Measurements from ENCODE around the gene C2orf76.

C2orf76 gene

DNA sequence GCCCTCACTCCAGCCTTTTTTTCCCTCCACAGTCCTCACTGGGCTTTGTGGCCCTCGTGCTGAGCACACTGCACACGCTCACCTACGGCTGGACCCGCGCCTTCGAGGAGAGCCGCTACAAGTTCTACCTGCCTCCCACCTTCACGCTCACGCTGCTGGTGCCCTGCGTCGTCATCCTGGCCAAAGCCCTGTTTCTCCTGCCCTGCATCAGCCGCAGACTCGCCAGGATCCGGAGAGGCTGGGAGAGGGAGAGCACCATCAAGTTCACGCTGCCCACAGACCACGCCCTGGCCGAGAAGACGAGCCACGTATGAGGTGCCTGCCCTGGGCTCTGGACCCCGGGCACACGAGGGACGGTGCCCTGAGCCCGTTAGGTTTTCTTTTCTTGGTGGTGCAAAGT lies 103.6 kb downstream of the C2orf76 start:
- Histone ChIP-seq H3K4me3 (ENCODE audit: low read depth, low read length) (no peak overlapping the region), H3K36me3 (ENCODE audit: control insufficient read depth, insufficient read depth, low read length) (no peaks in the 10 kb centered on the region), H3K27me3 (ENCODE audit: control insufficient read depth, insufficient read depth, low read length) (no peaks in the 10 kb centered on the region), H3K4me1 (ENCODE audit: control insufficient read depth, insufficient read depth, low read length) (peaks cover 21% of the 10 kb centered on the region), H3K9me3 (ENCODE audit: control insufficient read depth, insufficient read depth, low read length) (no peaks in the 10 kb centered on the region), H3K9ac (ENCODE audit: low read depth, low read length) (no peak overlapping the region), H3K27ac (ENCODE audit: low read depth, low read length) (no peak overlapping the region)

DNA sequence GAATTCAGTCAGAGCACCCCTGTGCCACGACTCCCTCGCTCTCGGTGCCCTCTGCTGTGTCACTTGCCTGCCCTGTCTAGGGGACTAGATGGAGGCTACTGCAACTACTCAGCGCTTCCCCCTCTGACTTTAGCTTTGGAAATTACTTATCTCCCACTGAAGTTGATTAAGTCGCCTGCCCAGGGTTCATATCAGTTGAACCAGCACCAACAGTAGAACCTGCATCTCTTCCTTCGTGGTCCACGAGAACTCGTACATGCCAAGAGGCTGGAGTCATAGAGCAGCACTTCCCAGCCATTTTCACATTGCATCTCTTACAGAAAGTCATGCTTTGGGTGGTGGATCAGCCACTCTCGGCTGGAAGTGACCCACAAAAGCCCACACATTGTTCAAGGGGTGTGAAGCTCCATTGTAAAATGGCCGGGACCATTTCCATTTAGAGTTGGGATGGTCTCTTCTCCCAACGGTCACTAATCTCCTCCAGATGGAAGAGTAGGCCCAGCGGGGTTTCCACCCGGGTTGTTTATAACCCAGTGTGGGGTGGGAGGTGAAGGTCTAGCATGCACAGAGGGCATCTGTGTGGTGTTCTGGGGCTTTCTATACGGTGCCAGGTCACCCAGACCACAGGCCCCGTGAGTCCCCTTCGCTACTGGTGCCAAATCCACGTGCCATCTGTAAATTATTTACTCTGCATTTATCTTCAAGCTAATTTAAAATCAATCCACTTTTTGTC lies 105.0 kb downstream of the C2orf76 start:
- H3K9ac ChIP-seq (ENCODE audit: low read depth, low read length) = no peak overlapping the region
- H3K27ac ChIP-seq (ENCODE audit: low read depth, low read length) = no peak overlapping the region
- H3K9me3 ChIP-seq (ENCODE audit: control insufficient read depth, insufficient read depth, low read length) = no peaks in the 10 kb centered on the region
- no peaks in the 10 kb centered on the region for H3K36me3 ChIP-seq (ENCODE audit: control insufficient read depth, insufficient read depth, low read length)
- H3K27me3 ChIP-seq (ENCODE audit: control insufficient read depth, insufficient read depth, low read length) = no peaks in the 10 kb centered on the region
- H3K4me1 ChIP-seq (ENCODE audit: control insufficient read depth, insufficient read depth, low read length) = peaks cover 28% of the 10 kb centered on the region
- H3K4me3 ChIP-seq (ENCODE audit: low read depth, low read length) = no peak overlapping the region

DNA sequence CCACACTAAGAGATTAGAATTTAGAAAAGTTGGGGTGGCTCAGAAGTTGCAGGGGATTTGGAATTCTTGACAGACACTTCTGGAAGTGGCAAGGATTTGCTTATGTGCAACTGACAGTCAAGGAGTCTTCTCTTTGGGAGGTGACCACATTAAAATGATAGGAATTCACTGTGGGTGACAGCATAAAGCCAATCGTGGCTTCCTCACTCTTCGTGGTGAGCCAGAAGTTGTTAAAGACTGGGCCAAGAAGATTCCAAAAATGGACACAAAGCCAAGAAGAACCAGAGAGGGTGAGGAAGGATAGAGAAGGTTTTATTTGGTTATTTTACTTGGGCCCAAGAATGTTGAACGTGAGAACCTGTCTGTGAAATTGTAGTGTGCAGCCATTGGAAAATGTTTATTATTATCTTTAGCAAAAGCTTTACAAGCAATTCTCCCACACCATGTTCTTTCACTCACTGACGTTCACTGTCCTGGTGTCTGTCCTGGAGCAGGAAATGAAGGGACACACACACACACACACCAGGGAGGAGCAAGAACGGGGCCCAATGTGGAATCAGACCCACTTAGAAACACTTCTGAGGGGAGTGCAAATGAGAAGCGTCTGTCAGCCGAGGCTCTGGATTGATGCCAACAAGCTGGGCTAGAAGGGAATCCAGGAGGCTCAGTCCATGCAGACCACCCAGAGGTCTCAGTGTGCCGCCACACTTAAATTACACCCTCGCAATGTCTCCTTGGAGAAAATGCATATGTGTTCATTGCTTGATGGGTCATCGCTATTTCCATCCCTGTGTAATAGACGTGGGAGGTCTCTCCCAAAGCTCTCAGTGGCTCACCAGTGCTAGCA lies 105.8 kb downstream of the C2orf76 start:
- Histone ChIP-seq H3K27me3 (ENCODE audit: control insufficient read depth, insufficient read depth, low read length) (no peaks in the 10 kb centered on the region), H3K4me3 (ENCODE audit: low read depth, low read length) (no peak overlapping the region), H3K9ac (ENCODE audit: low read depth, low read length) (no peak overlapping the region), H3K36me3 (ENCODE audit: control insufficient read depth, insufficient read depth, low read length) (no peaks in the 10 kb centered on the region), H3K9me3 (ENCODE audit: control insufficient read depth, insufficient read depth, low read length) (no peaks in the 10 kb centered on the region), H3K27ac (ENCODE audit: low read depth, low read length) (no peak overlapping the region), H3K4me1 (ENCODE audit: control insufficient read depth, insufficient read depth, low read length) (peaks cover 36% of the 10 kb centered on the region)

DNA sequence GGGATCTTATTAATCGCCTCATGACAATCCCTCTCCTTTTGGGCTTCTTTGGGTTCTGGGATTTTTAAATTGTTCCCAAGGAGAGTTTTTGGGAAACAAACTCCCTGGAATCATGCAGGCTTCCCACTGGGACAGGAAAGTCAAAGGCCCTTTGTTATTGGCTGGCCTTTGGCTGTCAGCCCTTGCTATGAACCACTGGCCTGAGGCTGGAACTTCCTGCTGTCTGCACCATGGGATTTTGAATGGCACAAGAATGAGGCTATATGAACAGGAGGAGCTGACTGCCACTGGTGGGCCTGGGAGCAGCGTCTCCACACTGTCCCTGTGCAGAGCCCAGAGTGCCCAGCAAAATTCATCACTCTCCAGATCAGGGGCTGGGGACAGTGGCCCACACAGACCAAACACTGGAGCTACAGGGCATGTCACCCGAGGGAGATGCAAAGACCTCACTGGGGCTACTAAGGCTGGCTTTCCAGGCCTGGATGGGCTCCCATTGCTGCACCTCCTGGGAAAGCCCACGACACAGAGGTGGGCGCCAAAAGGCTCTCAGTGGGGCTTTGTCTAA lies 107.3 kb downstream of the C2orf76 start:
- Histone ChIP-seq H3K4me1 (ENCODE audit: control insufficient read depth, insufficient read depth, low read length) (peaks cover 51% of the 10 kb centered on the region), H3K27ac (ENCODE audit: low read depth, low read length) (peak overlapping the region; percentile 80), H3K4me3 (ENCODE audit: low read depth, low read length) (no peak overlapping the region), H3K27me3 (ENCODE audit: control insufficient read depth, insufficient read depth, low read length) (no peaks in the 10 kb centered on the region), H3K9ac (ENCODE audit: low read depth, low read length) (no peak overlapping the region), H3K9me3 (ENCODE audit: control insufficient read depth, insufficient read depth, low read length) (no peaks in the 10 kb centered on the region), H3K36me3 (ENCODE audit: control insufficient read depth, insufficient read depth, low read length) (no peaks in the 10 kb centered on the region)

DNA sequence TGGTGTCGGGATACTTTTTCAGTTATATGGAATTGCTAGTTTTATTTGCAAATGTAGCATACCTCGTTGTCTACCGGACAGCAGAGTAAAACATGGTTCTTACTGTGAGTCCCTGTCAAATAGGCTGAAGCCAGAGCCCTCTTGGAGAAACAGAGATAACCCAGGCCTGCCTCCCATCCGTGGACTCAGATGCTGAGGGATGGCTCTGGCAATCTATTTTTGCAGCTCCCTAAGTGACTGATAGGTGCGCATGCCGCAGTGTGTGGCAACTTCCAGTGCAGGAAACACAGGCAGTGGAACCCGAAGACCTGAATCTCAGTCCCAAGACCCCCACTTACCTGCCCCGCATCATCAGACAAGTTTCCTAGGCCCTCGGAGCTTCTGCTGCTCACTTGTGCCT lies 109.4 kb downstream of the C2orf76 start:
- Histone ChIP-seq H3K27me3 (ENCODE audit: control insufficient read depth, insufficient read depth, low read length) (no peaks in the 10 kb centered on the region), H3K27ac (ENCODE audit: low read depth, low read length) (peak overlapping the region; percentile 89), H3K9me3 (ENCODE audit: control insufficient read depth, insufficient read depth, low read length) (no peaks in the 10 kb centered on the region), H3K4me1 (ENCODE audit: control insufficient read depth, insufficient read depth, low read length) (peaks cover 51% of the 10 kb centered on the region), H3K4me3 (ENCODE audit: low read depth, low read length) (no peak overlapping the region), H3K36me3 (ENCODE audit: control insufficient read depth, insufficient read depth, low read length) (0 out of 2 replicates have a peak, but pooled peaks cover 7% of the 10 kb centered on the region), H3K9ac (ENCODE audit: low read depth, low read length) (no peak overlapping the region)

DNA sequence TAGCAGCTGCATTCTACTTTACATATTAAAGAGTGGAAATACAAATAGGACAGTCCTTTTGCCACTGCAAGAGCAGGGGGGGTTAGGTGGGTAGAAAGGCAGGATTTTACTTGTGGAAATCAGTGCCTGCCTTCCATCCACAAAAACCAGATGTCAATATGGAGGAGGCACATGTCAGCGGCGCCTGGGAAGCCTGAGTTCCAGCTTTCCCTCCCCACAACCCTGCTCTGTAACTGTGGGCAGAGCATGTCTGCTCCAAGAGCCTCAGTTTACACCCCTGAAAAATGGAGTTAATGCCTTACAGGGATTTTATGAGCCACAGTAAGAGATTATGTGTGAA lies 110.1 kb downstream of the C2orf76 start:
- H3K9me3 ChIP-seq (ENCODE audit: control insufficient read depth, insufficient read depth, low read length) = no peaks in the 10 kb centered on the region
- H3K27ac ChIP-seq (ENCODE audit: low read depth, low read length) = peak overlapping the region; percentile 89
- H3K4me1 ChIP-seq (ENCODE audit: control insufficient read depth, insufficient read depth, low read length) = peaks cover 51% of the 10 kb centered on the region
- no peak overlapping the region for H3K4me3 ChIP-seq (ENCODE audit: low read depth, low read length)
- H3K9ac ChIP-seq (ENCODE audit: low read depth, low read length) = no peak overlapping the region
- H3K36me3 ChIP-seq (ENCODE audit: control insufficient read depth, insufficient read depth, low read length) = 0 out of 2 replicates have a peak, but pooled peaks cover 9% of the 10 kb centered on the region
- no peaks in the 10 kb centered on the region for H3K27me3 ChIP-seq (ENCODE audit: control insufficient read depth, insufficient read depth, low read length)

DNA sequence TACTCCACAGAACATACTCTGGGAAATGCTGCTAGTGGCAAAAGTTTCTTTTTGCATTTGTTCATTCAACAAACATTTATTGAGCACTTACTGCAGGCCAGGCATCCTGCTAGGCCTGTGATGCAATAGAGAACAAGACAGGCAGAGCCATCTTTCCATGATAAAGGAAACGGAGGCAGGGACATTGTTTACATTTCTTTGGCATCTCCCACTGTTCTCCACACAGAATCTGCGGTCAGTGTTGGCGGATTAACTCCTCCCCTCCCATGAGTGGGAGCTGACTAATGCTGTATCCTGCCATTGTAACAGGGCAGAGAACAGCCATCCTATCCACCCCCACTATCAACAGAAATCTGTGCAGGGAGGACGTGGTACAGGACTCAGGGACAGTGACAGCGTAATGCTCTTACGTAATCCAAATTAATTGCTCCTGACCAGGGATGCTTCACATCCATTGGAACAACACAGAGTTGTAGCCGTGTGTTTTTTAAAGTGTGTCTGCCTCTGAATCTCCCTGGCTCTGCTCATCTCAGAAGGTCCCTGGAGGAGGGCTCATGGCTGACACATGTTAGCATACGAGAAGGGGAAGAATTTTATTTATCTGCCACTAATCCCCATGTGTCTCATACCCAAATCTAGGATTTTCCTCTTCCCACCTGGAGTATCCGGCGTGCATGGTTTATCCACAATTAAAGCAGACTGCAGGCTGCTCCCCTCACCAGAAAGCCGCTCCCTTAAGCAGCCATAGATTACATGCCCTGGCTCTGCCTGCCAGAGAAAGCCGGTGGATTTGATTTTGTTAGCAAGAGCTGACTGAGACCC lies 110.7 kb downstream of the C2orf76 start:
- peak overlapping the region; percentile 1; the same call in 1 of the 2 replicates for H3K4me3 ChIP-seq (ENCODE audit: low read depth, low read length)
- H3K9me3 ChIP-seq (ENCODE audit: control insufficient read depth, insufficient read depth, low read length) = no peaks in the 10 kb centered on the region
- H3K9ac ChIP-seq (ENCODE audit: low read depth, low read length) = no peak overlapping the region
- no peaks in the 10 kb centered on the region for H3K27me3 ChIP-seq (ENCODE audit: control insufficient read depth, insufficient read depth, low read length)
- H3K27ac ChIP-seq (ENCODE audit: low read depth, low read length) = peak overlapping the region; percentile 89
- H3K4me1 ChIP-seq (ENCODE audit: control insufficient read depth, insufficient read depth, low read length) = peaks cover 51% of the 10 kb centered on the region
- 0 out of 2 replicates have a peak, but pooled peaks cover 12% of the 10 kb centered on the region for H3K36me3 ChIP-seq (ENCODE audit: control insufficient read depth, insufficient read depth, low read length)

DNA sequence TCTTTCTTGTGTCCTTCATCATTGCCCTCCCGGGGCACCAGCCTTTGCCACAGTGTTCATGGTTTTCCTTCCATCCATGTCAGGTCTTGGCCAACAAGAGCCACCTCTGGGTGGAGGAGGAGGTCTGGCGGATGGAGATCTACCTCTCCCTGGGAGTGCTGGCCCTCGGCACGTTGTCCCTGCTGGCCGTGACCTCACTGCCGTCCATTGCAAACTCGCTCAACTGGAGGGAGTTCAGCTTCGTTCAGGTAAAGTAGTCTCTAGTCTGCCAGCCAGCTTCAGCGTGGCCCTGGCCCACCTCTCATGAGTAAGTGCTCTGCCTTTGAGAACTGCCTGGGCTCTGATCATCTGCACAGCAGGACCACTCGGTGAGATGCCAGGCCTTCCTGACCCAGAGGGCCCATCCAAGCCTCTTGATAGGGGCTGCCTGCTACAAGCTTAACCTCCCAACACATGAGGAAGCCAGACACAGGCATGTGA lies 112.0 kb downstream of the C2orf76 start:
- Histone ChIP-seq H3K27me3 (ENCODE audit: control insufficient read depth, insufficient read depth, low read length) (no peaks in the 10 kb centered on the region), H3K4me1 (ENCODE audit: control insufficient read depth, insufficient read depth, low read length) (peaks cover 47% of the 10 kb centered on the region), H3K9ac (ENCODE audit: low read depth, low read length) (no peak overlapping the region), H3K9me3 (ENCODE audit: control insufficient read depth, insufficient read depth, low read length) (no peaks in the 10 kb centered on the region), H3K36me3 (ENCODE audit: control insufficient read depth, insufficient read depth, low read length) (peaks cover 15% of the 10 kb centered on the region; the same call in 1 of the 2 replicates), H3K4me3 (ENCODE audit: low read depth, low read length) (no peak overlapping the region), H3K27ac (ENCODE audit: low read depth, low read length) (peak overlapping the region; percentile 89)

DNA sequence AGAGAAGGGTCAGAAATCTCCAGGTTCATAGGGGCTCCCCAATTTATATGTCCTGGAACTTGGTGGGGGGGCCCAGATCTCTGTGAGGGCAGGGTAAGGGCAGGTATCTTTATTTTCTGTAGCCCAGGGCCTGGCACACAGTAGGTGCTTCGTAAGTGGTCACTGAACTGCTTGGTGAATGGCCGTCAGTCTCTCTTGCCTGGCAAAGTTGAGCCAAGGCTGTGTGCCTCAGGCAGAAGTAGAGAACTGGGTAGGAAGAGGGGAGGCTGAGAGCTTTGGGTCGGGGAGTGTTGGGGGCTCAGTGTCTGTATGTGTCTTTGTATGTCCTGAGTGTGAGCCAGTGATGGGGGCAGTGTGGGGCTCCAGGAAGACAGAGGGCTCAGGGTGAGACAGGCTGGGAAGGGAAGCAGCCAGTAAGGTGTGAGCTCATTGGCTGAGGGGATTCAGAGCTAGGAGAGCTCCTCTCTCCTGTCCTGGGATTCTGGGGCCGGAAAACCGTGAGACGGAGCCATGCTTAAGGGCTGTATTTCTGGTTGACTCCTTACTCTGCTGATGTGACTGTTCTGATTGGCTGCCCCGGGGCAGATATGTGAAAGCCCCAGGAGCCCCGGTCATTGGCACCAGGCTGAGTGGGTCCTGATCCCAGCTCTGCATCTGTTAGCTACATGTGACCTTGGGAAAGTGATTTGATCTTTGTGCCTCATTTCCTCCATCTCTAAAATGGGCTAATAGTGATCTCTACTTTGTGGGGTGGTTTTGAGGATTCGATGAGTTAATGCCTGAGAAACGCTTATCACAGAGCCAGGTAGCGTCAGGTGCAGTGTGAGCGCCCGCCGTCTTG lies 112.7 kb downstream of the C2orf76 start:
- peaks cover 15% of the 10 kb centered on the region; the same call in 1 of the 2 replicates for H3K36me3 ChIP-seq (ENCODE audit: control insufficient read depth, insufficient read depth, low read length)
- no peaks in the 10 kb centered on the region for H3K27me3 ChIP-seq (ENCODE audit: control insufficient read depth, insufficient read depth, low read length)
- H3K4me1 ChIP-seq (ENCODE audit: control insufficient read depth, insufficient read depth, low read length) = peaks cover 41% of the 10 kb centered on the region
- no peak overlapping the region for H3K27ac ChIP-seq (ENCODE audit: low read depth, low read length)
- no peak overlapping the region for H3K9ac ChIP-seq (ENCODE audit: low read depth, low read length)
- no peak overlapping the region for H3K4me3 ChIP-seq (ENCODE audit: low read depth, low read length)
- no peaks in the 10 kb centered on the region for H3K9me3 ChIP-seq (ENCODE audit: control insufficient read depth, insufficient read depth, low read length)
